ENCODE measurements around the gene PLXNA2.

GRCh38 chr1:208025031-208025430 is 219.2 kb downstream of the PLXNA2 start:
- no peak for TF ChIP-seq POLR2A (IDR thresholded peaks at IDR 0.05)
- no peak for TF ChIP-seq CTCF (IDR thresholded peaks at IDR 0.05)

Measured in vagina (tissue), 2 donors.